ENCODE data around the gene POU6F2. TPM values are rescaled to one million over a fixed set of nuclear protein-coding genes. Genes with fewer than 3 reads are reported as not detected.

Gene POU6F2
- total RNA-seq, 4 donors from 2014 or later, result 0.91 TPM; not detected in 3

GRCh38 chr7:39415091-39415787 is 437.5 kb downstream of the POU6F2 start:
- DNase-seq, result no peak
- intact Hi-C loops (cut with DNase I; ENCODE audit: low total_unique reads), result no loop called here
- Histone ChIP-seq H3K36me3 (no peaks in the 10 kb centered on the region), H3K4me3 (no peak overlapping the region), H3K9me3 (no peaks in the 10 kb centered on the region), H3K27ac (no peak overlapping the region), H3K27me3 (no peaks in the 10 kb centered on the region), H3K4me1 (no peaks in the 10 kb centered on the region)
- TF ChIP-seq POLR2A (IDR thresholded peaks at IDR 0.05), result no peak
- TF ChIP-seq CTCF (IDR thresholded peaks at IDR 0.05), result no peak

- Histone ChIP-seq H3K9me3 (no peaks in the 10 kb centered on the region), H3K27me3 (no peaks in the 10 kb centered on the region), H3K4me1 (no peaks in the 10 kb centered on the region), H3K36me3 (no peaks in the 10 kb centered on the region), H3K4me3 (no peak overlapping the region), H3K27ac (no peak overlapping the region)
- no peak for DNase-seq
- TF ChIP-seq POLR2A (IDR thresholded peaks at IDR 0.05), result no peak
- TF ChIP-seq CTCF (IDR thresholded peaks at IDR 0.05), result no peak
- intact Hi-C loops (cut with DNase I; ENCODE audit: low total_unique reads), result no loop called here
Observed at GRCh38 chr7:39416866-39417265, 439.2 kb downstream of the POU6F2 start.

GRCh38 chr7:39417642-39418041 is 439.9 kb downstream of the POU6F2 start:
- Histone ChIP-seq H3K4me3 (no peak overlapping the region), H3K36me3 (no peaks in the 10 kb centered on the region), H3K27ac (no peak overlapping the region), H3K27me3 (no peaks in the 10 kb centered on the region), H3K9me3 (no peaks in the 10 kb centered on the region), H3K4me1 (no peaks in the 10 kb centered on the region)
- intact Hi-C loops (cut with DNase I; ENCODE audit: low total_unique reads), result no loop called here
- TF ChIP-seq POLR2A (IDR thresholded peaks at IDR 0.05) (no peak), CTCF (IDR thresholded peaks at IDR 0.05) (no peak)
- no peak for DNase-seq

DNA sequence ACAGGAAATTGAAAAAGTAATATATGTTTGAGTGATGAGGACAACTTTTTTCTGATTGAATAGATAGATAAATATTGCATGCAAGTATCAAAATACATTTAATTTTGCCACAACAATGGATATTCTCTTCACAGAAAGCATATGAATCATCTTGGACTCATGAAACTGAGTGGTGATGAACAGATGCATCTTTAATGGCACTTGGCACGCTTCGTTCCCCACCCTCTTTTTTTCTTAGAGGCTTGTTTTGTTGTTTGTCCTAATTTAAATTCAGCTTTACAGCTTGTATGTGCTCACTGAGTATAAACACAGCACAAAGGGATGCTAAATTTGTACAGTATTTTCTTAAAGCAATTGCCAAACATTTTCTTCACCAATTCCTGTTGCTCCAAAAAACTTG is 443.5 kb downstream of the POU6F2 start:
- no peak for DNase-seq
- H3K36me3 ChIP-seq, result no peaks in the 10 kb centered on the region
- H3K27ac ChIP-seq, result no peak overlapping the region
- no peaks in the 10 kb centered on the region for H3K4me1 ChIP-seq
- H3K4me3 ChIP-seq, result no peak overlapping the region
- TF ChIP-seq POLR2A (IDR thresholded peaks at IDR 0.05) (no peak), CTCF (IDR thresholded peaks at IDR 0.05) (no peak)
- no peaks in the 10 kb centered on the region for H3K9me3 ChIP-seq
- intact Hi-C loops (cut with DNase I; ENCODE audit: low total_unique reads), result no loop called here
- no peaks in the 10 kb centered on the region for H3K27me3 ChIP-seq

DNA sequence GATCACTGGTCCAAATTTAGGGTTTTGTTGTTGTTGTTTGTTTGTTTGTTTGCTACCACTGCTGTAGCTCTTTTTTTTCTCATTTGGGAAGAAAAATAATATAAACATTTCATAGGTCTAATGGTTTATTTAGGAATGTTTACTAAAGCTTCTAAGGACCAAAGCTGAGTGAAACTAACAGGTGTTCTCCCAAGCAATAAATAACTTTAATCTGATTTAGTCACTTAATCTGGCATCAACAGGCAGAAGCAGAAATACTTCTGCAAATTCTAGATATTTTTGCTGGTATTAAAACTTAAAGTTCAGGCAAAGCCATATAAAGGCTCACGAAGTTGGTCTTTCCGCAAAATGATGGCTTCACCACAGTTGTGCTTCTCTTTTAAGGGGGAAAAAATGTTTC is 444.0 kb downstream of the POU6F2 start:
- no peaks in the 10 kb centered on the region for H3K27me3 ChIP-seq
- no peaks in the 10 kb centered on the region for H3K4me1 ChIP-seq
- no peak for DNase-seq
- intact Hi-C loops (cut with DNase I; ENCODE audit: low total_unique reads), result no loop called here
- TF ChIP-seq CTCF (IDR thresholded peaks at IDR 0.05), result no peak
- TF ChIP-seq POLR2A (IDR thresholded peaks at IDR 0.05), result no peak
- H3K27ac ChIP-seq, result no peak overlapping the region
- no peaks in the 10 kb centered on the region for H3K9me3 ChIP-seq
- H3K36me3 ChIP-seq, result no peaks in the 10 kb centered on the region
- H3K4me3 ChIP-seq, result no peak overlapping the region
